Activated CD4-positive, alpha-beta memory T cell treated with anti-CD3 and anti-CD28 coated beads for 36 hours (primary cell): Measurements from ENCODE around the gene PRDX2. TPM values are rescaled to one million over a fixed set of nuclear protein-coding genes. Genes with fewer than 3 reads are reported as not detected.

Experiments
- CTCF ChIA-PET: fragments of 350-600 bp; sonication (Branson Sonifier 250); formaldehyde crosslinking; loops from one replicate; lab custom pipeline; 2021; ENCODE audit warnings: antibody characterized with exemption, inconsistent platforms; lab: Charles Lee
- POLR2A ChIA-PET: fragments of 350-600 bp; sonication (Branson Sonifier 250); formaldehyde crosslinking; loops from one replicate; lab custom pipeline; 2021; ENCODE audit warnings: antibody characterized with exemption; lab: Charles Lee
- DNase-seq: peaks from one replicate; pipeline ENCODE4 v3.0.0-alpha.2; 2020
- H3K27ac Mint-ChIP-seq: one replicate; pipeline ENCODE4 v1.8.0; 2021; ENCODE audit warnings: mixed read lengths
- H3K27me3 Mint-ChIP-seq: one replicate; pipeline ENCODE4 v1.8.0; 2021; ENCODE audit warnings: mixed read lengths
- H3K36me3 Mint-ChIP-seq: one replicate; pipeline ENCODE4 v1.8.0; 2021; ENCODE audit warnings: mixed read lengths
- H3K4me1 Mint-ChIP-seq: one replicate; pipeline ENCODE4 v1.8.0; 2021; ENCODE audit warnings: low read depth, mixed read lengths
- H3K4me3 Mint-ChIP-seq: one replicate; pipeline ENCODE4 v1.8.0; 2021; ENCODE audit warnings: mild to moderate bottlenecking, mixed read lengths
- H3K9me3 Mint-ChIP-seq: one replicate; pipeline ENCODE4 v1.8.0; 2021; ENCODE audit warnings: mixed read lengths
- intact Hi-C: fragments of 100-400 bp; cut with micrococcal nuclease; formaldehyde crosslinking; loops from one replicate; pipeline ENCODE4 v1.15.1; 2023
- total RNA-seq, 2 experiments: library from RNA; stranded (reverse); gene quantifications; one replicate each; pipeline ENCODE4 v1.2.3, GENCODE V29; 2021

Gene PRDX2
- total RNA-seq, 2 experiments from 2014 or later: 253 to 258 TPM

- ChIA-PET POLR2A (no interaction called here), CTCF (interaction anchor here (0.9 to 2.2 kb wide), 6 partner anchors 9 to 96 kb away, joined by 4 to 17 read pairs (median 4); no protein-coding TSS in a partner anchor)
- Mint-ChIP-seq H3K4me1 (peaks cover 38% of the 10 kb centered on the region), H3K4me3 (peak within 1 kb of the TSS; percentile 38), H3K9me3 (no peaks in the 10 kb centered on the region), H3K36me3 (no peaks in the 10 kb centered on the region), H3K27ac (peak within 1 kb of the TSS; percentile 20), H3K27me3 (peaks cover 69% of the 10 kb centered on the region)
- DNase-seq: peak; percentile 68
- intact Hi-C loops: loop anchor here (5.0 kb wide), 2 partner anchors 36 to 61 kb away; partner anchors contain the start of genes HOOK2, PRDX2 and THSD8
These were observed 36.7 kb upstream of the PRDX2 start, which contains the start of gene MAST1 for GRCh38 chr19:12838182-12838885. TSS of gene MAST1 (plus strand) at chr19:12838515. CDS start at chr19:12838573, 58 bp downstream.

DNA sequence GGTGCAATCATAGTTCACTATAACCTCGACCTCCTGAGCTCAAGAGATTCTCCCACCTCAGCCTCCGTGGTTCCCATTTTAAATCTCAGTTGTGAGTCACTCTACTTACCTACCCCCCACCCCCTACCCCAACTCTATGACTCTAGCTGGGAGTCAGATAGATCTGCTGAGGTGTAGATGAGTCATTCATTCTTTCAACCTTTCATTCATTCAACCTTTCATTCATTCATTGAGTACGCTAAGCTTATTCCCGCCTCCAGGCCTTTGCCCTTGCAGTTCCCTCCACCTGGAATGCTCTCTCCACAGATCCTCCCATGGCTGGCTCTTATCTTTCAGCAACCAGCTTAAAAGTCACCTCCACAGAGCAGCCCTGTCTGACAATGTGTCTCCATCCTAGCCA lies 35.6 kb upstream of the PRDX2 start:
- Mint-ChIP-seq H3K4me1 (peaks cover 44% of the 10 kb centered on the region), H3K36me3 (no peaks in the 10 kb centered on the region), H3K4me3 (no peak overlapping the region), H3K27me3 (peaks cover 70% of the 10 kb centered on the region), H3K27ac (peak overlapping the region; percentile 20), H3K9me3 (no peaks in the 10 kb centered on the region)
- intact Hi-C loops: loop anchor here (5.0 kb wide), 2 partner anchors 35 to 60 kb away; partner anchors contain the start of genes HOOK2, PRDX2 and THSD8
- no peak for DNase-seq
- CTCF ChIA-PET: interaction anchor here (0.9 to 2.2 kb wide), 6 partner anchors 8 to 75 kb away, joined by 3 to 17 read pairs (median 4); no protein-coding TSS in a partner anchor
- POLR2A ChIA-PET: no interaction called here

GRCh38 chr19:12836529-12836863 lies 34.9 kb upstream of the PRDX2 start:
- H3K9me3 Mint-ChIP-seq: no peaks in the 10 kb centered on the region
- POLR2A ChIA-PET: no interaction called here
- CTCF ChIA-PET: interaction anchor here (0.9 to 2.2 kb wide), 4 partner anchors 11 to 74 kb away, joined by 3 to 17 read pairs (median 8); no protein-coding TSS in a partner anchor
- H3K27me3 Mint-ChIP-seq: peaks cover 72% of the 10 kb centered on the region
- no peak overlapping the region for H3K27ac Mint-ChIP-seq
- H3K4me3 Mint-ChIP-seq: no peak overlapping the region
- intact Hi-C loops: loop anchor here (5.0 kb wide), 2 partner anchors 34 to 59 kb away; partner anchors contain the start of genes HOOK2, PRDX2 and THSD8
- H3K4me1 Mint-ChIP-seq: peaks cover 40% of the 10 kb centered on the region
- H3K36me3 Mint-ChIP-seq: no peaks in the 10 kb centered on the region
- DNase-seq: no peak

- no peaks in the 10 kb centered on the region for H3K36me3 Mint-ChIP-seq
- no peaks in the 10 kb centered on the region for H3K9me3 Mint-ChIP-seq
- DNase-seq: peak; percentile 36
- H3K4me3 Mint-ChIP-seq: no peak overlapping the region
- peaks cover 27% of the 10 kb centered on the region for H3K4me1 Mint-ChIP-seq
- H3K27ac Mint-ChIP-seq: no peak overlapping the region
- intact Hi-C loops: loop anchor here (5.0 kb wide), 2 partner anchors 33 to 58 kb away; partner anchors contain the start of genes HOOK2, PRDX2 and THSD8
- ChIA-PET POLR2A (no interaction called here), CTCF (interaction anchor here (0.5 to 1.5 kb wide), 6 partner anchors 11 to 73 kb away, joined by 3 to 6 read pairs (median 4); partner anchors contain the start of gene RNASEH2A)
- peaks cover 70% of the 10 kb centered on the region for H3K27me3 Mint-ChIP-seq
These were observed 33.6 kb upstream of the PRDX2 start for GRCh38 chr19:12834976-12835757.

DNA sequence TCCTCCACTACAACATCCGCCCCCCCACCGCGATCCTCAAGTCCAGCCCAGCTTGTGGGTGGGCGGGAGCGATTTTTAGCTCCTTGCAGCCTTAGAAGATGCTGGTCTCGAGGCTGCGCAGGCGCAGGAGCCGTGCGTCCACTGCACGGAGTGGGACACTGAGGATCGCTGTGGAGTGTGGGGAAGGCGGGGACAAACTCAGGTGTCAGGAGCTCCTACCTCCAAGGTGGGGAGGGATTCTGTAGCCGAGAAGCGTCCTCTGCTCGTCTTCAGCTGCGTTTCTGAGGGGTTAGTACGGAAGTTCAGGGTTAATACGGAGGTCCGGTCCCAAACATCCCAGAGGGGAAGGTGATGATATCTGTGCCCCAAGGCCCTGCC lies 33.0 kb upstream of the PRDX2 start, which contains the start of gene RTBDN:
Gene RTBDN, minus strand, starts transcription at position 14 of the 378 bp plus-strand sequence. CDS start 4,600 bp downstream, outside the sequence.
- no peak for DNase-seq
- Mint-ChIP-seq H3K36me3 (no peaks in the 10 kb centered on the region), H3K4me3 (peak within 1 kb of the TSS; percentile 42), H3K27ac (no peak within 1 kb of the TSS), H3K9me3 (no peaks in the 10 kb centered on the region), H3K4me1 (peaks cover 25% of the 10 kb centered on the region), H3K27me3 (peaks cover 71% of the 10 kb centered on the region)
- POLR2A ChIA-PET: interaction anchor here (1.0 kb wide), 1 partner anchor 39 kb away, joined by 5 read pairs; no protein-coding TSS in a partner anchor
- CTCF ChIA-PET: interaction anchor here (0.9 to 1.5 kb wide), 4 partner anchors 10 to 72 kb away, joined by 3 to 6 read pairs (median 4); partner anchors contain the start of gene RNASEH2A
- intact Hi-C loops: no loop called here

DNA sequence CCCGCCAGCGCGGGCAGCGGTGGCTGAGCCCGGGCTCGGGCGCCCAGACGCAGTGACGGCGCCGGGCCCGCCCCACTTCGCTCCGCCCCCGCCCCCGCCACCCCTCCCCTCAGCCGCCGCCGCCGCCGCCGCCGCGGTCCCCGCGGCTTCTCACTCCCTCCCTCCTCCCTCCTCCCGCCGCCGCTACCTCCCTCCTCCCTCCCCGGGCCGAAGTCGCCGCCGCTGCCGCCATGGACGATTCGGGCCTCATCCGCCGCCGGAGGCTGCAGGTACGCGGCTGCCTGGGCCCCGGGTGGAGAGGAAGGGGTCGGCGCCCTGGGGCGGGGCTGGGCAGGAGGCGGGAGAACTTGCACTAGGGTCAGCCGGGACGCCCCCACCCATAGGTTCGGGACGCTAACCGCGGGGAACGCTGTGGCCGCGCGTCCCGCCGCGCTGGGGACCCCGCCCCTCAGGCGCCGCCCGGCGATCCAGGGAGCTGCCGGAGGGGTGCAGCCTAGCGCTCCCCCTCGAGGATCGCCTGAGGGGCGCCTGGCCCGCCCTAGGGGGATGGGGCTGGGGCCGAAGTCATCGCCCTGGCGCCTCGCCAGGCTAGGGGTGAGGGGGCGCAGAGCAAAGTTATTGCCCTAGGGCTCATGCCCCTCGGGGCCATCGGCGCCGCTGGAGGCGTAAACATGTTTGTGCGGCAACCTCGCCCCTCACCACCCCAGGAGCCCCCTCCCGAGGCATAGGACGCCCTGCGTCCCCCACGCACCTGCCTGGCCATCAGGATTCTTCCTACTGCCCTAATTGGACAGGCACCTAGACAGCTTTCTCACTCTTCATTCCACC lies 32.4 kb upstream of the PRDX2 start:
- ChIA-PET CTCF (interaction anchor here (1.0 to 1.5 kb wide), 3 partner anchors 10 to 72 kb away, joined by 3 to 6 read pairs (median 3); no protein-coding TSS in a partner anchor), POLR2A (interaction anchor here (1.0 kb wide), 1 partner anchor 39 kb away, joined by 5 read pairs; no protein-coding TSS in a partner anchor)
- Mint-ChIP-seq H3K36me3 (no peaks in the 10 kb centered on the region), H3K27me3 (peaks cover 68% of the 10 kb centered on the region), H3K4me3 (peak overlapping the region; percentile 42), H3K4me1 (peaks cover 19% of the 10 kb centered on the region), H3K9me3 (no peaks in the 10 kb centered on the region), H3K27ac (no peak overlapping the region)
- peak; percentile 53 for DNase-seq
- intact Hi-C loops: no loop called here

- intact Hi-C loops: no loop called here
- no peak for DNase-seq
- ChIA-PET CTCF (no interaction called here), POLR2A (interaction anchor here (1.0 kb wide), 1 partner anchor 40 kb away, joined by 5 read pairs; no protein-coding TSS in a partner anchor)
- Mint-ChIP-seq H3K27me3 (peaks cover 73% of the 10 kb centered on the region), H3K4me3 (peak overlapping the region; percentile 1), H3K4me1 (peaks cover 18% of the 10 kb centered on the region), H3K27ac (no peak overlapping the region), H3K9me3 (no peaks in the 10 kb centered on the region), H3K36me3 (no peaks in the 10 kb centered on the region)
These were observed 31.8 kb upstream of the PRDX2 start for GRCh38 chr19:12833418-12833737.

- H3K4me1 Mint-ChIP-seq: peaks cover 16% of the 10 kb centered on the region
- POLR2A ChIA-PET: no interaction called here
These were observed 26.9 kb upstream of the PRDX2 start for GRCh38 chr19:12828494-12828893.

DNA sequence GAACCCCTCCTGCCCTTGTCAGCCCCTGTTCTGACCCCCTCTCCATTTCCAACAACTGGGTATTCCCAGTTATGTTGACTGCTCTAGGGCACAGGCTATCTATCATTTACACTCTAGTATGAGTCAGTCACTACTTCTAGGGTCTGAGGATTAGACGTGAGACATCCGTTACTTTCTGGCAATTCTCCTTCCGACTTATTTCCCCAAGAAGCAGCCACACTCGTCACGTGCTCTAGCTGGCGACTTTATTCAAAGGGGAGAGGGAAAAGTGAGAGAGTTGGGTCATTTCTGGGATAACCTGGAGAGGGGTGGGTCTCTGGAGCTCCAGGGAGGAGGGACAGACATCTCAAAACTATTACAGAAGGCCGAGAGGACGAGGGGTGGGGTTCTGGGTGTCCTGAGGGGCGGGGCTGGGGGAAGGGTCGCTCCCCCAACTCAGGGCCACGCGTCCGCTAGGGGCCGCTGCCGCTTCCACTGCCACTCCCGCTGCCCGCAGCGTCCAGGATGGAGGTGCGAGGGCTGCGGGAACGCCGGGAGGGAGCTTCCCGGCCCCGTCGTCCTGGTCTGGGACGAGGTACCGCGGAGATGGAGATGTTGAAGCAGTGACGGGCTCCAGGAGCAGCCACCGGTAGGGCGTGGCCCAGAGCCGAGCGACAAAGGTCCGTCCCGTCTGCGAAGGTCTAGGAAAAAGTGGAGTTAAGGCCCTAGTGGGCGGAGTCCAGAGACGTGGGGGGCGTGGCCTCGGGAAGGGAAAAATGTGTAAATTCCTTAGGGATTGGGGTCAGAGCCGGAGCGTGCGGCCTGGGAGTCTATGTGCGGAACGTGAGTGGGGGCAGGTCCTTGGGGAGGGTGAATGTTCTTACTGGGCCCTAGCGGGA lies 23.9 kb upstream of the PRDX2 start:
- no peak overlapping the region for H3K4me3 Mint-ChIP-seq
- CTCF ChIA-PET: interaction anchor here (0.7 to 2.0 kb wide), 12 partner anchors 9 to 107 kb away, joined by 3 to 14 read pairs (median 4); partner anchors contain the start of genes RNASEH2A and THSD8
- intact Hi-C loops: no loop called here
- peaks cover 6% of the 10 kb centered on the region for H3K9me3 Mint-ChIP-seq
- no peak overlapping the region for H3K27ac Mint-ChIP-seq
- POLR2A ChIA-PET: no interaction called here
- peaks cover 9% of the 10 kb centered on the region for H3K4me1 Mint-ChIP-seq
- peak; percentile 47 for DNase-seq
- H3K36me3 Mint-ChIP-seq: peaks cover 3% of the 10 kb centered on the region
- H3K27me3 Mint-ChIP-seq: peaks cover 43% of the 10 kb centered on the region

More at GRCh38 chr19:12828494-12828893, 26.9 kb upstream of the PRDX2 start:
- peak; percentile 55 for DNase-seq
- CTCF ChIA-PET: interaction anchor here (1.3 to 2.0 kb wide), 2 partner anchors 9 to 71 kb away, joined by 4 to 7 read pairs; no protein-coding TSS in a partner anchor
- no peak overlapping the region for H3K27ac Mint-ChIP-seq
- peaks cover 64% of the 10 kb centered on the region for H3K27me3 Mint-ChIP-seq
- intact Hi-C loops: no loop called here
- no peaks in the 10 kb centered on the region for H3K9me3 Mint-ChIP-seq
- H3K36me3 Mint-ChIP-seq: no peaks in the 10 kb centered on the region
- no peak overlapping the region for H3K4me3 Mint-ChIP-seq

- intact Hi-C loops: no loop called here
- CTCF ChIA-PET: interaction anchor here (1.1 to 2.0 kb wide), 3 partner anchors 9 to 62 kb away, joined by 3 to 9 read pairs (median 7); no protein-coding TSS in a partner anchor
These were observed 20.2 kb upstream of the PRDX2 start for GRCh38 chr19:12821761-12822160.

More at GRCh38 chr19:12821761-12822160, 20.2 kb upstream of the PRDX2 start:
- Mint-ChIP-seq H3K27ac (no peak overlapping the region), H3K4me3 (no peak overlapping the region), H3K36me3 (peaks cover 3% of the 10 kb centered on the region), H3K9me3 (peaks cover 6% of the 10 kb centered on the region), H3K4me1 (peaks cover 9% of the 10 kb centered on the region), H3K27me3 (peaks cover 20% of the 10 kb centered on the region)
- no peak for DNase-seq
- POLR2A ChIA-PET: no interaction called here
